ENCODE measurements around the gene MYCT1. TPM values are rescaled to one million over a fixed set of nuclear protein-coding genes. Genes with fewer than 3 reads are reported as not detected.

The MYCT1 gene
- total and polyA plus RNA-seq, 10 donors: 8.8 to 67.4 (median 53.1) TPM

- intact Hi-C loops (cut with DNase I; ENCODE audit: low total_unique reads): no loop called here
- Histone ChIP-seq H3K4me1 (no peaks in the 10 kb centered on the region), H3K27ac (no peak overlapping the region), H3K9me3 (no peaks in the 10 kb centered on the region), H3K36me3 (no peaks in the 10 kb centered on the region), H3K27me3 (replicated peaks in 1 of 7) (no peaks in the 10 kb centered on the region), H3K4me3 (no peak overlapping the region)
- TF ChIP-seq CTCF (IDR thresholded peaks at IDR 0.05 in 8 of 11, conservative IDR thresholded peaks at IDR 0.05 in 3 of 11) (no peak), POLR2AphosphoS5 (IDR thresholded peaks at IDR 0.05) (no peak), POLR2A (IDR thresholded peaks at IDR 0.05) (no peak)
- 70 to 93% (median 75%) methylated on average over 4 of the region's 4 CpGs for WGBS, 5 donors
- DNase-seq: no peak
Observed at GRCh38 chr6:152745509-152746171, 47.9 kb downstream of the MYCT1 start.

DNA sequence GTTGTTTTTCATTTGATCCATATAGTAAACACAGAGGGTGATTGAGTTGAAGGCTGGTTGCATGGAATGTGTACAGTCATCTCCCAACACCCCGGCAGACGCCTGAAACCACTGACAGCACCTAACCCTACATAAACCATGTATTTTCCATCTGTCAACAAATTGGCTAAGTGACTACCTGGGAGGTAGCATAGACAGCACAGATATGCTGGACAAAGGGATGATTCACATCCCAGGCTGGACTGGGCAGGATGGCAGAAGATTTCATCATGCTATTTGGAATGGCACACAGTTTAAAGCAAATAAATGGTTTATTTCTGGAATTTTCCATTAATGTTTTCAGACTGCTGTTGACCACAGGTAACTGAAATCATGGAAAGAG lies 48.5 kb downstream of the MYCT1 start:
- Histone ChIP-seq H3K9me3 (no peaks in the 10 kb centered on the region), H3K4me3 (no peak overlapping the region), H3K27ac (no peak overlapping the region), H3K36me3 (no peaks in the 10 kb centered on the region), H3K27me3 (replicated peaks in 1 of 7) (no peaks in the 10 kb centered on the region), H3K4me1 (no peaks in the 10 kb centered on the region)
- DNase-seq: no peak
- 81 to 94% (median 86%) methylated on average over 2 of the region's 2 CpGs for WGBS, 5 donors
- TF ChIP-seq POLR2A (IDR thresholded peaks at IDR 0.05) (no peak), POLR2AphosphoS5 (IDR thresholded peaks at IDR 0.05) (no peak), CTCF (IDR thresholded peaks at IDR 0.05 in 8 of 11, conservative IDR thresholded peaks at IDR 0.05 in 3 of 11) (no peak)
- intact Hi-C loops (cut with DNase I; ENCODE audit: low total_unique reads): no loop called here

GRCh38 chr6:152748843-152749242 lies 51.1 kb downstream of the MYCT1 start:
- Histone ChIP-seq H3K27ac (no peak overlapping the region), H3K4me3 (no peak overlapping the region), H3K27me3 (replicated peaks in 1 of 7) (no peaks in the 10 kb centered on the region), H3K36me3 (no peaks in the 10 kb centered on the region), H3K4me1 (no peaks in the 10 kb centered on the region), H3K9me3 (no peaks in the 10 kb centered on the region)
- DNase-seq: no peak
- TF ChIP-seq POLR2AphosphoS5 (IDR thresholded peaks at IDR 0.05) (no peak), POLR2A (IDR thresholded peaks at IDR 0.05) (no peak), CTCF (IDR thresholded peaks at IDR 0.05 in 8 of 11, conservative IDR thresholded peaks at IDR 0.05 in 3 of 11) (peak in 1 of 11 experiments; percentile 12)
- intact Hi-C loops (cut with DNase I; ENCODE audit: low total_unique reads): no loop called here
- WGBS, 5 donors: 31 to 59% (median 49%) methylated on average over 1 of the region's 1 CpG

GRCh38 chr6:152749336-152749735 lies 51.6 kb downstream of the MYCT1 start:
- 67 to 87% (median 75%) methylated on average over 1 of the region's 1 CpG for WGBS, 5 donors
- Histone ChIP-seq H3K27me3 (replicated peaks in 1 of 7) (no peaks in the 10 kb centered on the region), H3K4me1 (no peaks in the 10 kb centered on the region), H3K4me3 (no peak overlapping the region), H3K27ac (no peak overlapping the region), H3K36me3 (no peaks in the 10 kb centered on the region), H3K9me3 (no peaks in the 10 kb centered on the region)
- intact Hi-C loops (cut with DNase I; ENCODE audit: low total_unique reads): no loop called here
- DNase-seq: no peak
- TF ChIP-seq POLR2AphosphoS5 (IDR thresholded peaks at IDR 0.05) (no peak), POLR2A (IDR thresholded peaks at IDR 0.05) (no peak), CTCF (IDR thresholded peaks at IDR 0.05 in 8 of 11, conservative IDR thresholded peaks at IDR 0.05 in 3 of 11) (no peak)
